GM21619 (cell line): ENCODE results near the gene FSIP2.
A peak's percentile ranks its signal among the peaks of the same experiment; 100 is the strongest.

Experiments
- ATAC-seq: cut with Tn5 transposase; IDR thresholded peaks from one replicate; pipeline ENCODE4 v1.9.1; 2021; ENCODE audit not compliant: unreplicated experiment

FSIP2 gene

GRCh38 chr2:185738679-185739472 is at the start of gene FSIP2:
Gene FSIP2, plus strand, starts transcription at chr2:185738804. Its CDS starts 91 bp downstream, at chr2:185738895.
- ATAC-seq, result peak; percentile 91

- ATAC-seq, result no peak
Measured at GRCh38 chr2:185689906-185690539, 48.6 kb upstream of the FSIP2 start.

GRCh38 chr2:185695711-185696235 is 42.8 kb upstream of the FSIP2 start:
- no peak for ATAC-seq

GRCh38 chr2:185700883-185701282 is 37.7 kb upstream of the FSIP2 start:
- no peak for ATAC-seq

- no peak for ATAC-seq
Measured at GRCh38 chr2:185734658-185735057, 3.9 kb upstream of the FSIP2 start.

- no peak for ATAC-seq
Measured at GRCh38 chr2:185736210-185736609, 2.4 kb upstream of the FSIP2 start.

GRCh38 chr2:185745864-185746859 is 7.6 kb downstream of the FSIP2 start:
- ATAC-seq, result no peak

GRCh38 chr2:185757356-185757755 is 18.8 kb downstream of the FSIP2 start:
- ATAC-seq, result no peak

- ATAC-seq, result no peak
Measured at GRCh38 chr2:185771396-185771795, 32.8 kb downstream of the FSIP2 start.

- ATAC-seq, result no peak
Measured at GRCh38 chr2:185780890-185781289, 42.3 kb downstream of the FSIP2 start.

GRCh38 chr2:185782223-185782769 is 43.7 kb downstream of the FSIP2 start:
- no peak for ATAC-seq

GRCh38 chr2:185785156-185785555 is 46.6 kb downstream of the FSIP2 start:
- no peak for ATAC-seq

GRCh38 chr2:185785851-185786473 is 47.4 kb downstream of the FSIP2 start:
- peak; percentile 75 for ATAC-seq

GRCh38 chr2:185787227-185788145 is 48.9 kb downstream of the FSIP2 start:
- ATAC-seq, result no peak

- ATAC-seq, result no peak
Measured at GRCh38 chr2:185790361-185790760, 51.8 kb downstream of the FSIP2 start.

GRCh38 chr2:185793532-185794345 is 55.1 kb downstream of the FSIP2 start:
- no peak for ATAC-seq

- peak; percentile 46 for ATAC-seq
Measured at GRCh38 chr2:185796758-185797157, 58.2 kb downstream of the FSIP2 start.

- ATAC-seq, result no peak
Measured at GRCh38 chr2:185802926-185803325, 64.3 kb downstream of the FSIP2 start.
